SK-N-DZ (cell line): Measurements from ENCODE around the gene GSDMA.
A peak's percentile ranks its signal among the peaks of the same experiment; 100 is the strongest.

Experiments
- DNase-seq: peaks from one replicate; pipeline ENCODE4 v3.0.0-alpha.2; 2015; ENCODE audit warnings: low spot score
- small RNA-seq, 2 experiments: library from RNA; depleted of rRNA; stranded (forward); fragments of <200 nt; gene quantifications; one replicate each; pipeline ENCODE3, GENCODE V24; 2014

Gene GSDMA

GRCh38 chr17:40021451-40021971 lies 58.7 kb downstream of the GSDMA start:
- DNase-seq, result no peak

GRCh38 chr17:40022497-40022896 lies 59.7 kb downstream of the GSDMA start:
- DNase-seq, result no peak

GRCh38 chr17:40022961-40023541 lies 60.2 kb downstream of the GSDMA start:
- DNase-seq, result no peak

GRCh38 chr17:40023590-40024292 lies 60.9 kb downstream of the GSDMA start:
- DNase-seq, result no peak

GRCh38 chr17:40024901-40025300 lies 62.1 kb downstream of the GSDMA start:
- DNase-seq, result no peak

- no peak for DNase-seq
These were observed 62.8 kb downstream of the GSDMA start for GRCh38 chr17:40025559-40025958.

GRCh38 chr17:40025991-40026815 lies 63.4 kb downstream of the GSDMA start:
- DNase-seq, result no peak

- DNase-seq, result peak; percentile 79
These were observed 64.2 kb downstream of the GSDMA start for GRCh38 chr17:40026816-40027613.

Small RNA genes within 50 kb of the gene (small RNA-seq; reads per million reads assigned to genes)
- 213 to 464 reads per million in 2 experiments for gene SNORD124
